Small intestine (tissue), 7 donors: ENCODE data around the gene ITLN1. TPM values are rescaled to one million over a fixed set of nuclear protein-coding genes. Genes with fewer than 3 reads are reported as not detected.
A peak's percentile ranks its signal among the peaks of the same experiment; 100 is the strongest.

Experiments
- DNase-seq, 2 donors: peaks; one replicate each; pipeline versions ENCODE4 v3.0.0 to v3.0.0-alpha.2; 2013
- FAIRE-seq: peaks from 2 replicates; lab custom pipeline; 2012; peaks lifted over from hg19 to GRCh38; lab: Jason Lieb, UNC
- H3K27ac ChIP-seq, 3 donors: one replicate each; pipeline ENCODE4 v1.5.1; 2013; ENCODE audit warnings: low read length in 2 of 3, mild to moderate bottlenecking in 2 of 3, control low read depth in 1 of 3, inconsistent platforms in 1 of 3, low read depth in 1 of 3, moderate library complexity in 1 of 3
- H3K27me3 ChIP-seq, 3 donors: one replicate each; pipeline ENCODE4 v1.6.1; 2013; ENCODE audit warnings: low read length in 3 of 3, inconsistent platforms in 1 of 3; ENCODE audit not compliant: control insufficient read depth in 3 of 3, insufficient read depth in 3 of 3
- H3K36me3 ChIP-seq, 3 donors: one replicate each; pipeline ENCODE4 v1.6.1; 2013; ENCODE audit warnings: low read length in 3 of 3, inconsistent platforms in 1 of 3, low read depth in 1 of 3, mild to moderate bottlenecking in 1 of 3, moderate library complexity in 1 of 3; ENCODE audit not compliant: control insufficient read depth in 3 of 3, insufficient read depth in 2 of 3
- H3K4me1 ChIP-seq, 3 donors: one replicate each; pipeline ENCODE4 v1.6.1; 2013; ENCODE audit warnings: low read length in 2 of 3, inconsistent platforms in 1 of 3, low read depth in 1 of 3, mild to moderate bottlenecking in 1 of 3, moderate library complexity in 1 of 3; ENCODE audit not compliant: control insufficient read depth in 3 of 3, insufficient read depth in 2 of 3
- H3K4me3 ChIP-seq, 3 donors: one replicate each; pipeline ENCODE4 v1.5.1; 2013; ENCODE audit warnings: low read length in 3 of 3, control low read depth in 1 of 3, inconsistent platforms in 1 of 3, low read depth in 1 of 3, mild to moderate bottlenecking in 1 of 3, moderate library complexity in 1 of 3
- H3K9me3 ChIP-seq, 2 donors: one replicate each; pipeline ENCODE4 v1.6.1; 2013; ENCODE audit warnings: low read depth in 1 of 2, low read length in 1 of 2; ENCODE audit not compliant: control insufficient read depth in 2 of 2, insufficient read depth in 1 of 2
- WGBS, 3 donors: extraction: QIAGEN DNeasy Blood & Tissue Kit; methylation state at CpG; one replicate each; pipeline ENCODE4 v1.1.7; 2013; 5-methylcytosine and 5-hydroxymethylcytosine counted together
- polyA plus RNA-seq, 4 donors: library from polyadenylated mRNA; stranded (reverse) in 3 of 4; unstranded in 1 of 4; fragments of 200-250 nt in 3 of 4; fragments of 120-200 nt in 1 of 4; gene quantifications; one replicate each; pipeline versions ENCODE4 v1.2.1 to v1.2.3, GENCODE V29; 2013
- donor health status: healthy with polysubstance abuse.
- donor health status: control.
- donor health status: control.
- donor health status: Bipolar disorder and iron deficiency.
- donor health status: healthy.

The ITLN1 gene
- polyA plus RNA-seq, 4 donors: 21.6 to 230 (median 95.8) TPM

- 87 to 97% (median 87%) methylated on average over 5 of the region's 5 CpGs for WGBS, 3 donors
- no peaks in the 10 kb centered on the region for H3K36me3 ChIP-seq
- no peak overlapping the region for H3K27ac ChIP-seq
- peaks cover 0 to 10% (median 7%) of the 10 kb centered on the region in 3 donors for H3K4me1 ChIP-seq
- FAIRE-seq: no peak
- no peak overlapping the region for H3K4me3 ChIP-seq
- H3K9me3 ChIP-seq: peaks cover 0 to 7% of the 10 kb centered on the region in 2 donors
- H3K27me3 ChIP-seq: no peaks in the 10 kb centered on the region
- no peak for DNase-seq
Observed at GRCh38 chr1:160859166-160859565, 25.8 kb downstream of the ITLN1 start.

GRCh38 chr1:160858507-160858906, 26.5 kb downstream of the ITLN1 start:
- DNase-seq (peak in 1 of 2 donors; percentile 58), FAIRE-seq (no peak)
- 49 to 72% (median 50%) methylated on average over 3 of the region's 3 CpGs for WGBS, 3 donors
- Histone ChIP-seq H3K36me3 (no peaks in the 10 kb centered on the region), H3K27me3 (no peaks in the 10 kb centered on the region), H3K4me1 (peaks cover 0 to 10% (median 7%) of the 10 kb centered on the region in 3 donors), H3K27ac (peak overlapping the region in 1 of 3 donors; percentile 14), H3K9me3 (peaks cover 0 to 7% of the 10 kb centered on the region in 2 donors), H3K4me3 (no peak overlapping the region)

DNA sequence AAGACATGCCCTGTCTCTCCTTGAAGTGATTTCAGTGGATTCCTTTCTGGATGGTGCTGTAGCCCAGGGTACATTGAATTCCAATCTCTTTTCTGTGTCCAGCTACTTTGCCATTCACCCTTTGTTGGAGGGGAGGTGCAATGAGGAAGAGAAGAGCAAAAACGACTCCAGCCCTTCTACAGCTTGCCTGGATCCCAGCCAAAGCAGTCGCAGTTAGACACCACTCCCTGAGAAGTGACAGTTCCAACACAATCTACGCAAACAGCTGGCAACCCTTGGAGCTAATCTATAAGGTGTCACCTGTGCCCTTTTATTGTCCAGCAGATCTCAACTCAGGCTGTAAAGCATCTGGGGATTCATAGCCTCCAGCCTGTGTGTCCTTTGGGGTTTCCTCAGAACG, 26.9 kb downstream of the ITLN1 start:
- no peak overlapping the region for H3K27ac ChIP-seq
- no peak overlapping the region for H3K4me3 ChIP-seq
- peaks cover 0 to 7% of the 10 kb centered on the region in 2 donors for H3K9me3 ChIP-seq
- no peaks in the 10 kb centered on the region for H3K36me3 ChIP-seq
- FAIRE-seq (no peak), DNase-seq (peak; percentile 80 to 98)
- peaks cover 0 to 10% (median 7%) of the 10 kb centered on the region in 3 donors for H3K4me1 ChIP-seq
- H3K27me3 ChIP-seq: no peaks in the 10 kb centered on the region
- WGBS, 3 donors: 25 to 34% (median 33%) methylated on average over 4 of the region's 4 CpGs

DNA sequence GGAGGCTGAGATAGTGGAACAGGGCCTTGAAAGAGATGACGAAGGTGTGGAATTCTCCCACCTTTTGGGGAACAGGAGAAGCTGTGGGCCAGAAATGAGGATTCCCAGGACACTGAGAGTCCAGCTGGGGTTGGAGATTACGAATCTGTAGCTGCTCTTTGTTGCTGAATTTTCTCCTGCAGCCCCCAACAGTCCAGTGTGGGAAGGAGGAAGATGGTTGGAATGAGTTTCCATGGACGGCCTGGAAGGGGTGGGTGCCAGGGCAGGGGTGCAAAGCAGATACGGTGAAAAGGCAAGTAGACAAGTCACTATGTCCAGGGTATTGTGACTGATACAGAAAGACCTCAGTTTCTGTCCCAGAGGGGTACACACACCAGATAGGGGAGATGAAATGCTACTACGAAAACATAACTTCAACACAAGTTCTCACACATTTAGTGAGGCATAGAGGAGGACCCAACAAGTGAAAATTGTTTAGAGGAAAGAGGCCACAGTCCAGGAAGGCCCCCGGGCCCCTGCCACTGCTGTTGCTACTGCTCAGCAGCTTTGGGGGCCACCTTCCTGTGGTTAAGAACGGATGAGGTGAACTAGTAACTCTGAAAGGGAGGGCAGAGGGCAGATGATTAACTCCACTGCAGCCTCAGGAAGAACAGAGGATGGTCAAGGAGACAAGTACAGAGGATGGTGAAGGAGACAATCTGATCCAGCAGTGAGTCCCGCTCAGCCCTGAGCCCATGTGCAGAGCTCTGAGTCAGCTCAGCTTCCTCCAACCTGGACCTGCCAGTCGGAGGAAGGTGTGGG, 29.6 kb downstream of the ITLN1 start:
- DNase-seq (peak in 1 of 2 donors; percentile 39), FAIRE-seq (no peak)
- WGBS, 3 donors: 58 to 69% (median 67%) methylated on average over 9 of the region's 9 CpGs
- H3K4me1 ChIP-seq: peaks cover 0 to 12% (median 7%) of the 10 kb centered on the region in 3 donors
- H3K4me3 ChIP-seq: no peak overlapping the region
- H3K27ac ChIP-seq: peak overlapping the region in 1 of 3 donors; percentile 47
- peaks cover 0 to 7% of the 10 kb centered on the region in 2 donors for H3K9me3 ChIP-seq
- no peaks in the 10 kb centered on the region for H3K36me3 ChIP-seq
- H3K27me3 ChIP-seq: no peaks in the 10 kb centered on the region

DNA sequence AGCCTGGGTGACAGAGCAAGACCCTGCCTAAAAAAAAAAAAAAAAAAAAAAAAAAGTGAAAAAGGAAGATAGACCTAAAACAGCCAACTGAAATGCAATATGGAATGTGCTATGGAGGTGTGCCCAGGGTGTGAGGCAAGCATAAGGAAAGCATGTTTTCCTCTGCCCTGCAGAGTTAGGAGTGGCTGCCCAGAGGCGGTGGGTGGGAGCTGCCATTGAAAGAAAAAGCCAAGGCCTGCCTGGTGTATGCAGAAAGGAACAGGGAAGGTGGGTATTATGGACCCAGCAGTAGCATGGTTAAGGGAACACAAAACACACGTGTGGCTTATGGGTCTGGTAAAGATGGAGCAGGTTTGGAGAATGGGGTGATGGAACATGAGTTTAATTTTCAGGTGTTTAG, 31.2 kb downstream of the ITLN1 start:
- Histone ChIP-seq H3K27ac (no peak overlapping the region), H3K4me3 (no peak overlapping the region), H3K4me1 (peaks cover 0 to 12% (median 3%) of the 10 kb centered on the region in 3 donors), H3K9me3 (peaks cover 0 to 6% of the 10 kb centered on the region in 2 donors), H3K36me3 (no peaks in the 10 kb centered on the region), H3K27me3 (no peaks in the 10 kb centered on the region)
- DNase-seq: no peak
- 86 to 94% (median 92%) methylated on average over 2 of the region's 2 CpGs for WGBS, 3 donors
- FAIRE-seq: no peak

DNA sequence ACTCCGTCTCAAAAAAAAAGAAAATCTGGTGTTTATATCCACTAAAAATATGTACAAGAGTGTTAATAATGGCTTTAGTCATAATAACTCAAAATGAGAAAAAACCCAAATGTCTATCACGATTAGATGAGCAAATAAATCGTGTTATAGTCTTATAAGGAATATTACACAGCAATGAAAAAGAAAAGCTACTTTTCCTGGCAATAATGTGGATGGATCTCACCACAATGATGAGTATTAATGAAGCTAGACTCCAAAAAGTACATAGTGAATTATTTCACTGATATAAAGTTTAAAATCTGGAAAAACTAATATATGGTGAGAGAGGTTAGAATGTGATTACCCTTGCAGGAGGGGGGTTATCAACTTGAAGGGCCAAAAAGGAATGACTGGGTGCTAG, 32.0 kb downstream of the ITLN1 start:
- 88 to 95% (median 91%) methylated on average over 3 of the region's 3 CpGs for WGBS, 3 donors
- H3K27ac ChIP-seq: no peak overlapping the region
- no peak for FAIRE-seq

GRCh38 chr1:160850993-160851392, 34.0 kb downstream of the ITLN1 start:
- H3K4me1 ChIP-seq: peaks cover 0 to 4% (median 0%) of the 10 kb centered on the region in 3 donors
- no peaks in the 10 kb centered on the region for H3K27me3 ChIP-seq
- peak; percentile 69 to 88 for DNase-seq
- 48 to 79% (median 49%) methylated on average over 8 of the region's 8 CpGs for WGBS, 3 donors
- H3K27ac ChIP-seq: peak overlapping the region in 2 of 3 donors; percentile 41 to 58
- no peaks in the 10 kb centered on the region for H3K36me3 ChIP-seq
- H3K4me3 ChIP-seq: no peak overlapping the region
- no peaks in the 10 kb centered on the region for H3K9me3 ChIP-seq
- FAIRE-seq: no peak

More for the DNA sequence above, 32.0 kb downstream of the ITLN1 start:
- no peaks in the 10 kb centered on the region for H3K27me3 ChIP-seq
- DNase-seq: no peak
- no peaks in the 10 kb centered on the region for H3K36me3 ChIP-seq
- no peak overlapping the region for H3K4me3 ChIP-seq
- H3K9me3 ChIP-seq: no peaks in the 10 kb centered on the region
- peaks cover 0 to 5% (median 0%) of the 10 kb centered on the region in 3 donors for H3K4me1 ChIP-seq

- peak overlapping the region in 2 of 3 donors; percentile 41 to 58 for H3K27ac ChIP-seq
- DNase-seq (no peak), FAIRE-seq (no peak)
- peaks cover 0 to 4% (median 0%) of the 10 kb centered on the region in 3 donors for H3K4me1 ChIP-seq
- no peaks in the 10 kb centered on the region for H3K36me3 ChIP-seq
- no peaks in the 10 kb centered on the region for H3K9me3 ChIP-seq
- H3K4me3 ChIP-seq: no peak overlapping the region
- WGBS, 3 donors: 67 to 74% (median 74%) methylated on average over 5 of the region's 5 CpGs
- no peaks in the 10 kb centered on the region for H3K27me3 ChIP-seq
Observed at GRCh38 chr1:160850541-160850940, 34.4 kb downstream of the ITLN1 start.
